Astrocyte (in vitro differentiated cells and primary cell): ENCODE results near the gene CDH23. TPM values are rescaled to one million over a fixed set of nuclear protein-coding genes. Genes with fewer than 3 reads are reported as not detected.

Experiments
- DNase-seq: peaks from one replicate; pipeline ENCODE4 v3.0.0-alpha.2; 2010; ENCODE audit warnings: low read depth
- FAIRE-seq: peaks from 2 replicates; lab custom pipeline; 2011; peaks lifted over from hg19 to GRCh38; lab: Jason Lieb, UNC
- H2AFZ ChIP-seq: 2 replicates; pipeline ENCODE4 v1.6.0; 2012; ENCODE audit warnings: low read depth, low read length, inconsistent platforms
- H3K27ac ChIP-seq: 2 replicates; pipeline ENCODE4 v1.5.1; 2011; ENCODE audit warnings: low read depth, low read length, inconsistent platforms
- H3K27me3 ChIP-seq: 2 replicates; pipeline ENCODE4 v1.6.0; 2011; ENCODE audit warnings: low read length, inconsistent platforms; ENCODE audit not compliant: insufficient read depth
- H3K36me3 ChIP-seq: 2 replicates; pipeline ENCODE4 v1.5.1; 2011; ENCODE audit warnings: low read length, inconsistent platforms; ENCODE audit not compliant: insufficient read depth
- H3K4me1 ChIP-seq: 2 replicates; pipeline ENCODE4 v1.5.1; 2011; ENCODE audit warnings: low read length, inconsistent platforms; ENCODE audit not compliant: insufficient read depth
- H3K4me2 ChIP-seq: 2 replicates; pipeline ENCODE4 v1.6.0; 2012; ENCODE audit warnings: low read length, inconsistent platforms
- H3K4me3 ChIP-seq: 2 replicates; pipeline ENCODE4 v1.5.1; 2011; ENCODE audit warnings: low read depth, mild to moderate bottlenecking, low read length, inconsistent platforms; ENCODE audit not compliant: insufficient read depth
- H3K79me2 ChIP-seq: 2 replicates; pipeline ENCODE4 v1.6.0; 2012; ENCODE audit warnings: mild to moderate bottlenecking, low read length, inconsistent platforms; ENCODE audit not compliant: insufficient read depth
- H3K9ac ChIP-seq: 2 replicates; pipeline ENCODE4 v1.6.0; 2012; ENCODE audit warnings: mild to moderate bottlenecking, low read length, inconsistent platforms
- H3K9me3 ChIP-seq: 2 replicates; pipeline ENCODE4 v1.5.1; 2012; ENCODE audit warnings: low read depth, mild to moderate bottlenecking, low read length, inconsistent platforms; ENCODE audit not compliant: insufficient read depth
- H4K20me1 ChIP-seq: 2 replicates; pipeline ENCODE4 v1.6.0; 2012; ENCODE audit warnings: low read length, inconsistent platforms; ENCODE audit not compliant: insufficient read depth
- H3K27ac Mint-ChIP-seq: one replicate; pipeline ENCODE4 v1.8.0; 2021; ENCODE audit warnings: mild to moderate bottlenecking, mixed read lengths; ENCODE audit not compliant: unreplicated experiment
- H3K27me3 Mint-ChIP-seq: one replicate; pipeline ENCODE4 v1.8.0; 2021; ENCODE audit warnings: low read depth, mixed read lengths; ENCODE audit not compliant: unreplicated experiment
- H3K36me3 Mint-ChIP-seq: one replicate; pipeline ENCODE4 v1.8.0; 2021; ENCODE audit warnings: low read depth, mixed read lengths; ENCODE audit not compliant: unreplicated experiment
- H3K4me1 Mint-ChIP-seq: one replicate; pipeline ENCODE4 v1.8.0; 2021; ENCODE audit warnings: low read depth, mixed read lengths; ENCODE audit not compliant: unreplicated experiment
- H3K4me3 Mint-ChIP-seq: one replicate; pipeline ENCODE4 v1.8.0; 2021; ENCODE audit warnings: mild to moderate bottlenecking, moderate library complexity, mixed read lengths; ENCODE audit not compliant: unreplicated experiment
- H3K9me3 Mint-ChIP-seq: one replicate; pipeline ENCODE4 v1.8.0; 2021; ENCODE audit warnings: mild to moderate bottlenecking, mixed read lengths; ENCODE audit not compliant: unreplicated experiment
- CTCF ChIP-seq: IDR thresholded peaks from 2 replicates; pipeline ENCODE4 v1.5.1; 2011; ENCODE audit warnings: low read depth, mild to moderate bottlenecking, inconsistent platforms, low read length, moderate library complexity; ENCODE audit not compliant: insufficient read depth
- EZH2 ChIP-seq: IDR thresholded peaks from 2 replicates; pipeline ENCODE4 v1.6.1; 2012; ENCODE audit warnings: mild to moderate bottlenecking, low read length, inconsistent platforms; ENCODE audit not compliant: insufficient read depth
- total RNA-seq: library from RNA; stranded (reverse); gene quantifications from 2 replicates; pipeline ENCODE4 v1.2.1, GENCODE V29; 2021

The CDH23 gene
- total RNA-seq, 1 donor from 2014 or later = not detected

DNA sequence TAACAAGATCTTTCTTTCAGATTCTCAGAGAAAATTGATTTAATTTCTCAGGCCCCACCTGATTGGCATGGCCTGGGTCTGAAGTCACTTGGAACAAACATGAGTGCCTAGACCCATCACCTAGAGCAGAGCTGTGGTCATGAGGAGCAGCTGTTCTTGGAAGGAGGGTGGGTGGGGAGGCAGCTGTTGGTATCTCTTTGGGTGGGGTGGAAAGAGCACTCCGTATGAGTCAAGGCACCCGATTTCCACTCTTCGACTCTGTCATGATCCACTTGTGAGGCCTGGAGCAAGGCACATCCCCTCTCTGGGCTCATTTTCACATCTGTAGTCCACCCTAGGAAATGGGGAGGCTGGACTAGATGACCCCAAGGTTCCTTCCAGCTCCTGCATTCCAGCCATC lies 166.2 kb downstream of the CDH23 start:
- no peaks in the 10 kb centered on the region for H4K20me1 ChIP-seq
- H3K36me3 Mint-ChIP-seq = no peaks in the 10 kb centered on the region
- H3K4me1 Mint-ChIP-seq = peaks cover 4% of the 10 kb centered on the region
- H3K27ac ChIP-seq = no peak overlapping the region
- H3K4me1 ChIP-seq = no peaks in the 10 kb centered on the region
- H3K27me3 Mint-ChIP-seq = peaks cover 72% of the 10 kb centered on the region
- no peak overlapping the region for H3K9ac ChIP-seq
- H3K36me3 ChIP-seq = no peaks in the 10 kb centered on the region
- H3K9me3 ChIP-seq = no peaks in the 10 kb centered on the region
- H3K27me3 ChIP-seq = peaks cover 34% of the 10 kb centered on the region
- no peaks in the 10 kb centered on the region for H3K9me3 Mint-ChIP-seq
- DNase-seq (no peak), FAIRE-seq (no peak)
- H3K79me2 ChIP-seq = no peaks in the 10 kb centered on the region
- H3K4me3 Mint-ChIP-seq = no peak overlapping the region
- TF ChIP-seq EZH2 (no peak), CTCF (no peak)
- H3K4me2 ChIP-seq = no peak overlapping the region
- no peak overlapping the region for H3K27ac Mint-ChIP-seq
- H3K4me3 ChIP-seq = no peak overlapping the region
- no peak overlapping the region for H2AFZ ChIP-seq

DNA sequence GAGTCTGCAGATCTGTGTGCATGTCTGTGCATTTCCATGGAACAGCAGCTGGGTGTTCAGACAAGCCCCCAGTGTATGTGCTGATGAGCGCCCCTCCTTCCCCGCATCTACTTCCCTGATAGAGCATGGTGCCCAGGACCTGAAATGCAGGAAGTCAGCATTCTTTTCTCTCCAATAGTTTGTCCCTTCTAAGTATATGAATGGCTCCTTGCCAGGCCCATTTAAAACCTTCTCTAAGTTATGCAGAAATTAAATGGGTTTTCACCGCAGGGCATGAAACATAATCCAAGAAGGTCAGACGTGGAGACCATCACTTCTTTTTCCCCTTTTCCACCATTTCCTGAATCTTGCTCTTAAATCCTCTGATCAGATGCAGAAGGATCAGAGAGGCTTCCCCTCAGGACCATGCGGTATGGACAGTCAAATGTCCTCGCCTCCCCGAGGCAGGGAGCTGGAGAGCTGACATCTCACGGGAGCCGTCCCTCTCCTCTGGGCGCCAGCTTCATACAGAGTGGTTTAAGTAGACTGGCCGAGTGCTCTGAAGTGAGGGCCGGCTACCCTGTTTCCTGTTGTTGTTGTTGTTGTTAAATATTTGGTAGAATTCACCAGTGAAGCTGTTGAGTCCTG lies 167.6 kb downstream of the CDH23 start:
- no peak overlapping the region for H3K4me2 ChIP-seq
- Mint-ChIP-seq H3K9me3 (no peaks in the 10 kb centered on the region), H3K4me1 (peaks cover 4% of the 10 kb centered on the region), H3K36me3 (no peaks in the 10 kb centered on the region), H3K27ac (no peak overlapping the region), H3K4me3 (no peak overlapping the region), H3K27me3 (peaks cover 75% of the 10 kb centered on the region)
- H3K27me3 ChIP-seq = peaks cover 26% of the 10 kb centered on the region
- no peaks in the 10 kb centered on the region for H3K9me3 ChIP-seq
- no peak for DNase-seq
- H3K4me1 ChIP-seq = no peaks in the 10 kb centered on the region
- H3K4me3 ChIP-seq = no peak overlapping the region
- H4K20me1 ChIP-seq = no peaks in the 10 kb centered on the region
- no peak overlapping the region for H3K27ac ChIP-seq
- H3K36me3 ChIP-seq = no peaks in the 10 kb centered on the region
- H2AFZ ChIP-seq = no peak overlapping the region
- no peak for FAIRE-seq
- H3K9ac ChIP-seq = no peak overlapping the region
- TF ChIP-seq CTCF (no peak), EZH2 (no peak)
- no peaks in the 10 kb centered on the region for H3K79me2 ChIP-seq

DNA sequence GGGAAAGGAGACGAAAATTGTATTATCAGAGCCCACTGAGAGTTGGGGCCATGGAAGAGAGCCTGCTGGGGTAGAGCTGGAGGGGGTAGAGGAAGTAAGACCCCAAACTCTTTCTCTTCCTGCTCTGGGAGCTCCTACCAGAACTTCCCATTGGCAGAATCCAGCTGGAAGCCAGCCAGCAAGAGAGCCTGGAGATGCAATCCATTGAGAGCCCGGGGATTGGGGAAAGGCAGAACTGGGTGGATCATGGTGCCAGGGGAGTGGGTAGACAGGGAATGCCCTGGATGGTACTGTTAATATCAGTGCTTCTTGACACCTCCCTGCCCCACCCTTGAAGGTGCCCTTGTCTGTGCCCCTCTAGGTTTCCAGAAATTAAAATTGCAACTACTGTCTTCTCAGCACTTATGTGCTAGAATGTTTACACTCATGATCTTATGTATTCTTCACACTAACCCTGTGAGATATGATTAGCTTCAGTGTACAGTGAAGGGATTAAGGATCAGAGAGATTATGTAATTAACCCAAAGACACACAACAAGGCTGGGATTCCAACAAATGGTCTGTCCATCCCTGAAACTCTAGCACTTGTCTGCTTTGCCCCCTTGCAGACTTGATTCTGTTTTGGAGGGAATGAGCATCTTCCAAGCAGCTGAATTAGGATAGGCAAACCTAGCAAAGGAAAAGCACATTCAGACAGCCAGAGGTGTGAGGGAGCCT lies 168.7 kb downstream of the CDH23 start:
- no peak overlapping the region for H3K4me3 Mint-ChIP-seq
- no peaks in the 10 kb centered on the region for H3K36me3 Mint-ChIP-seq
- H3K4me2 ChIP-seq = no peak overlapping the region
- H3K4me1 Mint-ChIP-seq = peaks cover 4% of the 10 kb centered on the region
- FAIRE-seq (no peak), DNase-seq (no peak)
- H3K79me2 ChIP-seq = no peaks in the 10 kb centered on the region
- H2AFZ ChIP-seq = no peak overlapping the region
- H3K9ac ChIP-seq = no peak overlapping the region
- TF ChIP-seq CTCF = no peak
- no peak for TF ChIP-seq EZH2
- H3K4me3 ChIP-seq = no peak overlapping the region
- peaks cover 67% of the 10 kb centered on the region for H3K27me3 Mint-ChIP-seq
- no peaks in the 10 kb centered on the region for H3K9me3 ChIP-seq
- no peaks in the 10 kb centered on the region for H3K4me1 ChIP-seq
- no peaks in the 10 kb centered on the region for H3K36me3 ChIP-seq
- no peaks in the 10 kb centered on the region for H4K20me1 ChIP-seq
- H3K27ac Mint-ChIP-seq = no peak overlapping the region
- no peak overlapping the region for H3K27ac ChIP-seq
- H3K9me3 Mint-ChIP-seq = no peaks in the 10 kb centered on the region
- H3K27me3 ChIP-seq = peaks cover 20% of the 10 kb centered on the region
